Ishikawa (cell line): ENCODE results near the gene NOSTRIN.

Source experiments
- CEBPB ChIP-seq: IDR thresholded peaks from 2 replicates; pipeline ENCODE4 v1.6.1; 2012
- EGR1 ChIP-seq: IDR thresholded peaks from 2 replicates; pipeline ENCODE4 v1.6.1; 2012
- EP300 ChIP-seq: IDR thresholded peaks from 2 replicates; pipeline ENCODE4 v1.6.1; 2012; ENCODE audit warnings: borderline replicate concordance
- MAX ChIP-seq: IDR thresholded peaks from 2 replicates; pipeline ENCODE4 v1.6.1; 2012
- NFIC ChIP-seq: IDR thresholded peaks from 2 replicates; pipeline ENCODE4 v1.6.1; 2012
- RAD21 ChIP-seq: IDR thresholded peaks from 2 replicates; pipeline ENCODE4 v1.6.1; 2012; ENCODE audit warnings: low read depth
- REST ChIP-seq: IDR thresholded peaks from 2 replicates; pipeline ENCODE4 v1.6.1; 2012; ENCODE audit warnings: low read depth, mild to moderate bottlenecking
- TCF12 ChIP-seq: IDR thresholded peaks from 2 replicates; pipeline ENCODE4 v1.6.1; 2012; ENCODE audit warnings: low read depth
- TEAD4 ChIP-seq: IDR thresholded peaks from 2 replicates; pipeline ENCODE4 v1.6.1; 2012
- YY1 ChIP-seq: IDR thresholded peaks from 2 replicates; pipeline ENCODE4 v1.6.1; 2012; ENCODE audit warnings: low read depth

GRCh38 chr2:168796583-168797285 is 5.7 kb upstream of the NOSTRIN start:
- TF ChIP-seq MAX (no peak), REST (no peak), RAD21 (no peak), EGR1 (no peak), EP300 (no peak), CEBPB (no peak), NFIC (no peak), TCF12 (no peak), YY1 (no peak), TEAD4 (no peak)
